Measurements from ENCODE around the gene STPG4. TPM values are rescaled to one million over a fixed set of nuclear protein-coding genes. Genes with fewer than 3 reads are reported as not detected.

Gene STPG4
- total RNA-seq, 4 donors from 2014 or later, result 0.22 to 1.1 (median 0.42) TPM; not detected in 1

GRCh38 chr2:47038656-47039488 lies 116.2 kb downstream of the STPG4 start:
- H3K4me3 ChIP-seq (replicated peaks in 1 of 3), result no peak overlapping the region
- TF ChIP-seq POLR2A (IDR thresholded peaks at IDR 0.05) (no peak), CTCF (IDR thresholded peaks at IDR 0.05) (no peak)
- H3K4me1 ChIP-seq, result peaks cover 19 to 69% of the 10 kb centered on the region in 2 donors
- H3K9me3 ChIP-seq, result no peaks in the 10 kb centered on the region
- peak overlapping the region in 1 of 3 donors; percentile 47 for H3K27ac ChIP-seq
- WGBS, 2 donors, result 80 to 87% methylated on average over 9 of the region's 9 CpGs
- no peak for DNase-seq
- H3K27me3 ChIP-seq, result no peaks in the 10 kb centered on the region
- no peaks in the 10 kb centered on the region for H3K36me3 ChIP-seq
- intact Hi-C loops (cut with DNase I), result no loop called here

- H3K9me3 ChIP-seq, result no peaks in the 10 kb centered on the region
- 88 to 91% methylated on average over 9 of the region's 9 CpGs for WGBS, 2 donors
- no peaks in the 10 kb centered on the region for H3K27me3 ChIP-seq
- H3K36me3 ChIP-seq, result no peaks in the 10 kb centered on the region
- H3K27ac ChIP-seq, result no peak overlapping the region
- DNase-seq, result no peak
- no peak overlapping the region for H3K4me3 ChIP-seq (replicated peaks in 1 of 3)
- H3K4me1 ChIP-seq, result peaks cover 31 to 69% of the 10 kb centered on the region in 2 donors
- intact Hi-C loops (cut with DNase I), result no loop called here
- no peak for TF ChIP-seq POLR2A (IDR thresholded peaks at IDR 0.05)
- no peak for TF ChIP-seq CTCF (IDR thresholded peaks at IDR 0.05)
Observed at GRCh38 chr2:47037678-47038077, 117.4 kb downstream of the STPG4 start.

Other genes with a start within 250 kb of the STPG4 start
- 100 to 1,000 TPM; 131 to 223 (median 169) TPM for gene MCFD2, start 239.5 kb downstream of the STPG4 start, total RNA-seq
- gene TTC7A, start 214.1 kb downstream of the STPG4 start, total RNA-seq, result 10 to 100 TPM; 27.5 to 46.8 (median 39.5) TPM
- 100 to 1,000 TPM; 454 to 526 (median 478) TPM for gene CALM2, start 21.2 kb upstream of the STPG4 start, total RNA-seq
- 100 to 1,000 TPM; 162 to 220 (median 183) TPM for gene EPCAM, start 214.0 kb upstream of the STPG4 start, total RNA-seq
- gene MSH2, start 247.8 kb upstream of the STPG4 start, total RNA-seq, result 10 to 100 TPM; 21.7 to 28.4 (median 24.3) TPM

All from thyroid gland (tissue), 4 donors.